Caki2 (cell line): ENCODE data around the gene SCLY. TPM values are rescaled to one million over a fixed set of nuclear protein-coding genes. Genes with fewer than 3 reads are reported as not detected.
"Not testable (repeated sequence)": the region's sequence is repeated elsewhere in the genome, so short reads cannot be mapped to it uniquely, and the experiment has no call there.

Source experiments
- DNase-seq: peaks from one replicate; pipeline ENCODE4 v3.0.0-alpha.2; 2015; ENCODE audit warnings: low read depth
- in situ Hi-C: cut with HindIII; loops from 2 replicates; pipeline ENCODE4 v1.10.0; 2016; ENCODE audit warnings: low sequenced_read_pairs, low pct_unique_long_range_greater_than_20kb, mixed read lengths
- total RNA-seq: library from RNA; depleted of rRNA; stranded (reverse); fragments of >200 nt; shearing (Covaris generic); gene quantifications from 2 replicates; pipeline ENCODE4 v1.2.3, GENCODE V29; 2014; ENCODE audit warnings: low replicate concordance

The SCLY gene
- total RNA-seq, 1 experiment from 2014 or later: 16.7 TPM

GRCh38 chr2:238033991-238034390 is 26.8 kb upstream of the SCLY start:
- in situ Hi-C loops, DNase-seq: not testable (repeated sequence)

- no peak for DNase-seq
- in situ Hi-C loops: no loop called here
Observed at GRCh38 chr2:238038203-238038602, 22.6 kb upstream of the SCLY start.

- no peak for DNase-seq
- in situ Hi-C loops: no loop called here
Observed at GRCh38 chr2:238039151-238039550, 21.6 kb upstream of the SCLY start.

GRCh38 chr2:238039985-238040384 is 20.8 kb upstream of the SCLY start:
- no peak for DNase-seq
- in situ Hi-C loops: no loop called here

- DNase-seq: no peak
- in situ Hi-C loops: no loop called here
Observed at GRCh38 chr2:238040918-238041317, 19.9 kb upstream of the SCLY start.

GRCh38 chr2:238042090-238042489 is 18.7 kb upstream of the SCLY start:
- no peak for DNase-seq
- in situ Hi-C loops: no loop called here

- no peak for DNase-seq
- in situ Hi-C loops: no loop called here
Observed at GRCh38 chr2:238042849-238043584, 17.8 kb upstream of the SCLY start.

- DNase-seq: no peak
- in situ Hi-C loops: no loop called here
Observed at GRCh38 chr2:238043851-238044250, 16.9 kb upstream of the SCLY start.

GRCh38 chr2:238045575-238045974 is 15.2 kb upstream of the SCLY start:
- no peak for DNase-seq
- in situ Hi-C loops: no loop called here

- in situ Hi-C loops: no loop called here
- no peak for DNase-seq
Observed at GRCh38 chr2:238046725-238047270, 14.0 kb upstream of the SCLY start.

GRCh38 chr2:238053191-238053776 is 7.5 kb upstream of the SCLY start:
- no peak for DNase-seq
- in situ Hi-C loops: no loop called here

GRCh38 chr2:238055841-238056240 is 5.0 kb upstream of the SCLY start:
- no peak for DNase-seq
- in situ Hi-C loops: no loop called here

- DNase-seq, in situ Hi-C loops: not testable (repeated sequence)
Observed at GRCh38 chr2:238057696-238058575, 2.9 kb upstream of the SCLY start.

- no peak for DNase-seq
- in situ Hi-C loops: no loop called here
Observed at GRCh38 chr2:238059505-238059904, 1.3 kb upstream of the SCLY start.

GRCh38 chr2:238060096-238060541 is 682 bp upstream of the SCLY start:
- DNase-seq: no peak

GRCh38 chr2:238061315-238062202 is 758 bp downstream of the SCLY start:
- peak; percentile 17 for DNase-seq
- in situ Hi-C loops: no loop called here

More at GRCh38 chr2:238060096-238060541, 682 bp upstream of the SCLY start:
- in situ Hi-C loops: no loop called here

GRCh38 chr2:238063414-238064189 is 2.8 kb downstream of the SCLY start:
- in situ Hi-C loops: no loop called here
- no peak for DNase-seq
